ENCODE measurements around the gene MAP2K1.

DNA sequence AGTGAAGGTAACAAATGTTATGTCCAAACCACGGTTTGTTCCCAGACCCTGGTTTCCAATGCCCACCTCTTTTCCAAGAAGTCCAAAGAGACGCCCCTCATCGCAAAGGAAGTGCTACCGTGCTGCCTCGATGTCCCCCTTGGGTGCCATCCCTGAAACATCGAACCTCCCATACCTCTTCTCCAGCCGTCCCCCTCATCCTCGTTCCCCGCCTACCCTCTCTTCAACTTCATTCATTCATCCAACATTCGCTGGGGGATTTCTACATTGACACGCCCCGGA lies 30.7 kb upstream of the MAP2K1 start:
- TF ChIP-seq, protein P1, sequence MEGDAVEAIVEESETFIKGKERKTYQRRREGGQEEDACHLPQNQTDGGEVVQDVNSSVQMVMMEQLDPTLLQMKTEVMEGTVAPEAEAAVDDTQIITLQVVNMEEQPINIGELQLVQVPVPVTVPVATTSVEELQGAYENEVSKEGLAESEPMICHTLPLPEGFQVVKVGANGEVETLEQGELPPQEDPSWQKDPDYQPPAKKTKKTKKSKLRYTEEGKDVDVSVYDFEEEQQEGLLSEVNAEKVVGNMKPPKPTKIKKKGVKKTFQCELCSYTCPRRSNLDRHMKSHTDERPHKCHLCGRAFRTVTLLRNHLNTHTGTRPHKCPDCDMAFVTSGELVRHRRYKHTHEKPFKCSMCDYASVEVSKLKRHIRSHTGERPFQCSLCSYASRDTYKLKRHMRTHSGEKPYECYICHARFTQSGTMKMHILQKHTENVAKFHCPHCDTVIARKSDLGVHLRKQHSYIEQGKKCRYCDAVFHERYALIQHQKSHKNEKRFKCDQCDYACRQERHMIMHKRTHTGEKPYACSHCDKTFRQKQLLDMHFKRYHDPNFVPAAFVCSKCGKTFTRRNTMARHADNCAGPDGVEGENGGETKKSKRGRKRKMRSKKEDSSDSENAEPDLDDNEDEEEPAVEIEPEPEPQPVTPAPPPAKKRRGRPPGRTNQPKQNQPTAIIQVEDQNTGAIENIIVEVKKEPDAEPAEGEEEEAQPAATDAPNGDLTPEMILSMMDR (IDR thresholded peaks at IDR 0.05): no peak
- TF ChIP-seq POLR2A (IDR thresholded peaks at IDR 0.05): no peak
